ENCODE measurements around the gene OPA3. TPM values are rescaled to one million over a fixed set of nuclear protein-coding genes. Genes with fewer than 3 reads are reported as not detected.
A peak's percentile ranks its signal among the peaks of the same experiment; 100 is the strongest.

Gene OPA3
- total RNA-seq, 6 experiments from 2014 or later, result 13.3 to 15.5 (median 14.3) TPM

GRCh38 chr19:45505151-45505995 is 79.2 kb downstream of the OPA3 start:
- no peak for TF ChIP-seq CTCF (IDR thresholded peaks at IDR 0.05)
- peak; percentile 43 for DNase-seq
- Mint-ChIP-seq H3K9me3 (no peaks in the 10 kb centered on the region), H3K36me3 (ENCODE audit: low read depth) (peaks cover 11% of the 10 kb centered on the region), H3K4me1 (ENCODE audit: low read depth) (peaks cover 34% of the 10 kb centered on the region), H3K27me3 (ENCODE audit: insufficient read depth) (no peaks in the 10 kb centered on the region; the same call in 1 of the 2 replicates), H3K27ac (peak overlapping the region; percentile 89), H3K4me3 (peak overlapping the region; percentile 82)

- Mint-ChIP-seq H3K36me3 (ENCODE audit: low read depth) (peaks cover 1% of the 10 kb centered on the region), H3K27ac (no peak overlapping the region), H3K27me3 (ENCODE audit: insufficient read depth) (peaks cover 3% of the 10 kb centered on the region), H3K4me3 (no peak overlapping the region), H3K4me1 (ENCODE audit: low read depth) (peaks cover 30% of the 10 kb centered on the region), H3K9me3 (no peaks in the 10 kb centered on the region)
- TF ChIP-seq CTCF (IDR thresholded peaks at IDR 0.05), result no peak
- DNase-seq, result no peak
Observed at GRCh38 chr19:45503909-45504308, 80.7 kb downstream of the OPA3 start.

GRCh38 chr19:45502111-45502510 is 82.5 kb downstream of the OPA3 start:
- H3K9me3 Mint-ChIP-seq, result no peaks in the 10 kb centered on the region
- H3K4me3 Mint-ChIP-seq, result no peak overlapping the region
- peaks cover 41% of the 10 kb centered on the region for H3K4me1 Mint-ChIP-seq (ENCODE audit: low read depth)
- H3K36me3 Mint-ChIP-seq (ENCODE audit: low read depth), result no peaks in the 10 kb centered on the region
- no peak for TF ChIP-seq CTCF (IDR thresholded peaks at IDR 0.05)
- no peak for DNase-seq
- peaks cover 9% of the 10 kb centered on the region for H3K27me3 Mint-ChIP-seq (ENCODE audit: insufficient read depth)
- no peak overlapping the region for H3K27ac Mint-ChIP-seq

GRCh38 chr19:45501730-45502014 is 82.9 kb downstream of the OPA3 start:
- H3K27ac Mint-ChIP-seq, result no peak overlapping the region
- peaks cover 44% of the 10 kb centered on the region for H3K4me1 Mint-ChIP-seq (ENCODE audit: low read depth)
- H3K4me3 Mint-ChIP-seq, result no peak overlapping the region
- no peaks in the 10 kb centered on the region for H3K9me3 Mint-ChIP-seq
- DNase-seq, result no peak
- peaks cover 9% of the 10 kb centered on the region for H3K27me3 Mint-ChIP-seq (ENCODE audit: insufficient read depth)
- no peaks in the 10 kb centered on the region for H3K36me3 Mint-ChIP-seq (ENCODE audit: low read depth)
- no peak for TF ChIP-seq CTCF (IDR thresholded peaks at IDR 0.05)

- peaks cover 42% of the 10 kb centered on the region for H3K4me1 Mint-ChIP-seq (ENCODE audit: low read depth)
Observed at GRCh38 chr19:45500918-45501729, 83.5 kb downstream of the OPA3 start.

More at GRCh38 chr19:45500918-45501729, 83.5 kb downstream of the OPA3 start:
- DNase-seq, result no peak
- H3K4me3 Mint-ChIP-seq, result no peak overlapping the region
- no peak for TF ChIP-seq CTCF (IDR thresholded peaks at IDR 0.05)
- no peak overlapping the region for H3K27ac Mint-ChIP-seq
- no peaks in the 10 kb centered on the region for H3K9me3 Mint-ChIP-seq
- peaks cover 9% of the 10 kb centered on the region for H3K27me3 Mint-ChIP-seq (ENCODE audit: insufficient read depth)
- H3K36me3 Mint-ChIP-seq (ENCODE audit: low read depth), result no peaks in the 10 kb centered on the region

Measured in HFFc6 (cell line).